ENCODE results near the gene CIAPIN1. TPM values are rescaled to one million over a fixed set of nuclear protein-coding genes. Genes with fewer than 3 reads are reported as not detected.

CIAPIN1 gene
- total RNA-seq, 4 donors from 2014 or later, result 32.2 to 40.0 (median 35.7) TPM

GRCh38 chr16:57474671-57475661 is 27.8 kb upstream of the CIAPIN1 start:
- WGBS, result 84% methylated on average over 29 of the region's 30 CpGs
- H3K36me3 ChIP-seq, result peaks cover 56% of the 10 kb centered on the region
- H3K4me1 ChIP-seq, result peaks cover 46% of the 10 kb centered on the region

GRCh38 chr16:57473906-57474305 is 26.7 kb upstream of the CIAPIN1 start:
- no peak overlapping the region for H3K27ac ChIP-seq
- H3K4me1 ChIP-seq, result peaks cover 41% of the 10 kb centered on the region
- no peak for DNase-seq (ENCODE audit: low spot score in 2 of 2)
- no peaks in the 10 kb centered on the region for H3K9me3 ChIP-seq
- no peak for TF ChIP-seq CTCF (IDR thresholded peaks at IDR 0.05)
- TF ChIP-seq POLR2AphosphoS5 (IDR thresholded peaks at IDR 0.05), result no peak
- TF ChIP-seq POLR2A (IDR thresholded peaks at IDR 0.05), result no peak
- TF ChIP-seq EP300 (IDR thresholded peaks at IDR 0.05), result no peak
- H3K4me3 ChIP-seq, result no peak overlapping the region
- 80% methylated on average over 8 of the region's 8 CpGs for WGBS
- no peaks in the 10 kb centered on the region for H3K27me3 ChIP-seq
- H3K36me3 ChIP-seq, result peaks cover 67% of the 10 kb centered on the region

More at GRCh38 chr16:57474671-57475661, 27.8 kb upstream of the CIAPIN1 start:
- Histone ChIP-seq H3K9me3 (no peaks in the 10 kb centered on the region), H3K27me3 (no peaks in the 10 kb centered on the region), H3K27ac (no peak overlapping the region), H3K4me3 (no peak overlapping the region)
- no peak for TF ChIP-seq CTCF (IDR thresholded peaks at IDR 0.05)
- TF ChIP-seq EP300 (IDR thresholded peaks at IDR 0.05), result no peak
- TF ChIP-seq POLR2AphosphoS5 (IDR thresholded peaks at IDR 0.05), result no peak
- TF ChIP-seq POLR2A (IDR thresholded peaks at IDR 0.05), result no peak
- DNase-seq (ENCODE audit: low spot score in 2 of 2), result peak in 1 of 2 donors; percentile 59

GRCh38 chr16:57473176-57473840 is 26.1 kb upstream of the CIAPIN1 start:
- TF ChIP-seq CTCF (IDR thresholded peaks at IDR 0.05) (no peak), EP300 (IDR thresholded peaks at IDR 0.05) (no peak), POLR2A (IDR thresholded peaks at IDR 0.05) (no peak), POLR2AphosphoS5 (IDR thresholded peaks at IDR 0.05) (no peak)
- peaks cover 73% of the 10 kb centered on the region for H3K36me3 ChIP-seq
- no peak for DNase-seq (ENCODE audit: low spot score in 2 of 2)
- no peak overlapping the region for H3K4me3 ChIP-seq
- peaks cover 36% of the 10 kb centered on the region for H3K4me1 ChIP-seq
- H3K27me3 ChIP-seq, result no peaks in the 10 kb centered on the region
- 83% methylated on average over 10 of the region's 14 CpGs for WGBS
- H3K9me3 ChIP-seq, result no peaks in the 10 kb centered on the region
- H3K27ac ChIP-seq, result no peak overlapping the region

- WGBS, result 50% methylated on average over 4 of the region's 4 CpGs
- DNase-seq (ENCODE audit: low spot score in 2 of 2), result no peak
- Histone ChIP-seq H3K4me3 (no peak overlapping the region), H3K36me3 (peaks cover 75% of the 10 kb centered on the region), H3K9me3 (no peaks in the 10 kb centered on the region), H3K27me3 (no peaks in the 10 kb centered on the region), H3K4me1 (peaks cover 30% of the 10 kb centered on the region), H3K27ac (no peak overlapping the region)
- TF ChIP-seq POLR2A (IDR thresholded peaks at IDR 0.05) (no peak), POLR2AphosphoS5 (IDR thresholded peaks at IDR 0.05) (no peak), CTCF (IDR thresholded peaks at IDR 0.05) (no peak), EP300 (IDR thresholded peaks at IDR 0.05) (no peak)
Observed at GRCh38 chr16:57472665-57473060, 25.5 kb upstream of the CIAPIN1 start.

Measured in suprapubic skin (tissue), 4 donors.